Activated CD4-positive, alpha-beta T cell treated with anti-CD3 and anti-CD28 coated beads, Interleukin-2, amount 10 ng/mL, durations not matched to agents 7 days and 5 days (primary cell): ENCODE measurements around the gene RAB20. TPM values are rescaled to one million over a fixed set of nuclear protein-coding genes. Genes with fewer than 3 reads are reported as not detected.
"Not testable (repeated sequence)": the region's sequence is repeated elsewhere in the genome, so short reads cannot be mapped to it uniquely, and the experiment has no call there.

Experiments
- CTCF ChIA-PET: fragments of 350-600 bp; sonication (Branson Sonifier 250); formaldehyde crosslinking; loops from one replicate; lab custom pipeline; 2021; ENCODE audit warnings: antibody characterized with exemption; lab: Charles Lee
- POLR2A ChIA-PET: fragments of 350-600 bp; sonication (Branson Sonifier 250); formaldehyde crosslinking; loops from one replicate; lab custom pipeline; 2021; ENCODE audit warnings: antibody characterized with exemption; lab: Charles Lee
- DNase-seq: peaks from one replicate; pipeline ENCODE4 v3.0.0-alpha.2; 2020
- H3K27ac Mint-ChIP-seq: one replicate; pipeline ENCODE4 v1.8.0; 2021; ENCODE audit warnings: mild to moderate bottlenecking, moderate library complexity, mixed read lengths
- H3K27me3 Mint-ChIP-seq: one replicate; pipeline ENCODE4 v1.8.0; 2021; ENCODE audit warnings: mixed read lengths
- H3K36me3 Mint-ChIP-seq: one replicate; pipeline ENCODE4 v1.8.0; 2021; ENCODE audit warnings: low read depth, mixed read lengths
- H3K4me1 Mint-ChIP-seq: one replicate; pipeline ENCODE4 v1.8.0; 2021; ENCODE audit warnings: mixed read lengths
- H3K4me3 Mint-ChIP-seq: one replicate; pipeline ENCODE4 v1.8.0; 2021; ENCODE audit warnings: mild to moderate bottlenecking, moderate library complexity, mixed read lengths
- H3K9me3 Mint-ChIP-seq: one replicate; pipeline ENCODE4 v1.8.0; 2021; ENCODE audit warnings: mixed read lengths
- total RNA-seq, 2 experiments: library from RNA; stranded (reverse); gene quantifications; one replicate each; pipeline ENCODE4 v1.2.3, GENCODE V29; 2021

RAB20 gene
- total RNA-seq, 2 experiments from 2014 or later: 3.2 to 4.1 TPM

DNA sequence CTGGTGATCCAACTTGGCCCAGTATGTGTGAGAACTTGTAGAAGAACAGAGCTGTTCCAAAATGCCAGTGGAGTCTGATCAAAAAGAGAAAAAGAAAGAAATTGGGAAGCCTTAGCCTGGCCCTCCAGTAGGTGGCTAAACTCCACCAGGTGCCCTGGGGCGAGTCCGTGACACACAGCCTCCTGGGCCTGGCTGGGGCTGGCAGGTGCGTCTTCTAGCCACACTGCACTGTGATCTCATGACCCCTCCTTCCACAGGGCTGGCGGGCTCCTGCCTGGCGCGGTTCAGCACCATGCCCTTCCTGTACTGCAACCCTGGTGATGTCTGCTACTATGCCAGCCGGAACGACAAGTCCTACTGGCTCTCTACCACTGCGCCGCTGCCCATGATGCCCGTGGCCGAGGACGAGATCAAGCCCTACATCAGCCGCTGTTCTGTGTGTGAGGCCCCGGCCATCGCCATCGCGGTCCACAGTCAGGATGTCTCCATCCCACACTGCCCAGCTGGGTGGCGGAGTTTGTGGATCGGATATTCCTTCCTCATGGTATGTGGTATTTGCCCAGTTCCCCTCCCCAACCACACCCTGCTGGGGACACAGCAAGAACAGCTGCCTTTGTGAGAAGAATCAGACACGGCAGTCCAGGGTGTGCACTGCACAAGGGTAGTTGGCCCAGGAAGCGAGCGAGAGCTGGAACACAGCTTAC, 53.7 kb downstream of the RAB20 start:
- Mint-ChIP-seq H3K27ac (no peak overlapping the region), H3K4me3 (no peak overlapping the region), H3K36me3 (no peaks in the 10 kb centered on the region), H3K9me3 (no peaks in the 10 kb centered on the region), H3K4me1 (no peaks in the 10 kb centered on the region), H3K27me3 (peaks cover 5% of the 10 kb centered on the region)
- no peak for DNase-seq
- ChIA-PET POLR2A (no interaction called here), CTCF (no interaction called here)

DNA sequence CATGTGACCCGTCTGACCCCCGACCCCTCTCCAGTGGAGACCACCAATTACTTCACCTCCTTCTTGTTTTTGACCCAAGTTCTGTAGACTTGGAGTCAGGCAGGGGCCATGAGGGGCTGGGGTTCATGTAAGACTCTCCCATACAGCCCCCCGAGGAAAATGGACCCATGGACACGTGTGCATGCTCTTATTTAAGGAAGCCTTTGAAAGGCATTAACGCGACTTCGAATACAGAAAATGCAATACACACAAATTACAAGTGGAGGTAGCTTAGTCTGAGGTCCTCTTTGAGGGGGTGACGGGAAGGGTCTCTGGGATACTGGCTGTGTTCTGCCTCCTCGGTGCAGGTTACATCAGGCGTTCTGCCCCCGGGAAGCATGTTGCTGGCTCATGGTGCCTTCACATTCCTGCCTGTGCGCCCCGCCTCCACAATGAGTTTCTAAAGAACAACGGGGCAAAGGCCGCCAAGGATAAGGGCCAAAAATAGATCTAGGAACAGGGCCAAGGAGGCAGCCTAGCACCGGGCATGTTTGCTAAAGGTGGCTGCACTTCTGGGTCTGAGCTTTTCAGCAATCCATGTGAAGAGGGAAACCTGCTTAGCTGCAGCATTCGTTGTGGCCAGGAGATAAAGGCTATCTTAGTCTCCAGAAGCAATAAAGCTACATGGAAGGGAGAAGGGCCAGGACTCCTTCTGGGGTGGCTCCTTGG, 54.5 kb downstream of the RAB20 start:
- Mint-ChIP-seq H3K36me3 (no peaks in the 10 kb centered on the region), H3K27ac (no peak overlapping the region), H3K4me3 (no peak overlapping the region), H3K27me3 (peaks cover 5% of the 10 kb centered on the region), H3K4me1 (no peaks in the 10 kb centered on the region), H3K9me3 (no peaks in the 10 kb centered on the region)
- DNase-seq: no peak
- ChIA-PET CTCF (no interaction called here), POLR2A (no interaction called here)

DNA sequence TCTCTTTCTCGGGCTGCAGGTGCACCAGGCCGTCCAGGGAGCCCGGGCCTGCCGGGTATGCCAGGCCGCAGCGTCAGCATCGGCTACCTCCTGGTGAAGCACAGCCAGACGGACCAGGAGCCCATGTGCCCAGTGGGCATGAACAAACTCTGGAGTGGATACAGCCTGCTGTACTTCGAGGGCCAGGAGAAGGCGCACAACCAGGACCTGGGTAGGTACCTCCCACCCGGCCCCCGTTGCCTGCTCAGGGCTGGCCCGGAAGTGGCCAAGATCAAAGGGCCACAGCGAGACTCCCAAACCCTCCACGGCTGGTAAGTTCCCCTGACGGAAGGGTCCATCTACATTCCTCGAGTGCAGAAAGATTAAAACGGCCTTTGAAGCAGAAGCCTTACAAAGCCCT, 55.1 kb downstream of the RAB20 start:
- DNase-seq: no peak
- no peaks in the 10 kb centered on the region for H3K4me1 Mint-ChIP-seq
- H3K36me3 Mint-ChIP-seq: no peaks in the 10 kb centered on the region
- POLR2A ChIA-PET: no interaction called here
- H3K27ac Mint-ChIP-seq: no peak overlapping the region
- CTCF ChIA-PET: no interaction called here
- H3K27me3 Mint-ChIP-seq: peaks cover 5% of the 10 kb centered on the region
- no peak overlapping the region for H3K4me3 Mint-ChIP-seq
- H3K9me3 Mint-ChIP-seq: no peaks in the 10 kb centered on the region

DNA sequence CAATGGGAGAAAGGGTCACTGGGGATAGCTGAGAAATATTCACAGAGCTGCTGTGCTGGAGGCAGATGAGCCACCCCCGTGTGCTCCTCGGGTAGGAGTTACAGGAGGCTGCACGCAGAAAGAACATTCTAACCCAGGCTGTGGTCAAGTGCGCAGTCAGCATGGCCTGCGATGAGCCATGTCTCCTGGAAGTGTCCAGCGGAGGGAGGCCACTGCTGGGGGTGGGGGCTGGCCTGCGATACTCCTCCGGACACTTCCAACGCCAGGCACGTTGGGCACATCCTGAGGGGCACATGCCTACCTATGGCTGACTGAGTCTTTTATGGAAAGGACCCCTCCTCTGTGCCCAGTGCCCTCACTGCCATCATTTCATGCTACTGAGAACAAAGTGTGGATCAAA, 55.9 kb downstream of the RAB20 start:
- H3K27me3 Mint-ChIP-seq: peaks cover 8% of the 10 kb centered on the region
- no peaks in the 10 kb centered on the region for H3K9me3 Mint-ChIP-seq
- H3K4me1 Mint-ChIP-seq: no peaks in the 10 kb centered on the region
- CTCF ChIA-PET: no interaction called here
- H3K27ac Mint-ChIP-seq: no peak overlapping the region
- POLR2A ChIA-PET: no interaction called here
- DNase-seq: no peak
- H3K36me3 Mint-ChIP-seq: no peaks in the 10 kb centered on the region
- H3K4me3 Mint-ChIP-seq: no peak overlapping the region

DNA sequence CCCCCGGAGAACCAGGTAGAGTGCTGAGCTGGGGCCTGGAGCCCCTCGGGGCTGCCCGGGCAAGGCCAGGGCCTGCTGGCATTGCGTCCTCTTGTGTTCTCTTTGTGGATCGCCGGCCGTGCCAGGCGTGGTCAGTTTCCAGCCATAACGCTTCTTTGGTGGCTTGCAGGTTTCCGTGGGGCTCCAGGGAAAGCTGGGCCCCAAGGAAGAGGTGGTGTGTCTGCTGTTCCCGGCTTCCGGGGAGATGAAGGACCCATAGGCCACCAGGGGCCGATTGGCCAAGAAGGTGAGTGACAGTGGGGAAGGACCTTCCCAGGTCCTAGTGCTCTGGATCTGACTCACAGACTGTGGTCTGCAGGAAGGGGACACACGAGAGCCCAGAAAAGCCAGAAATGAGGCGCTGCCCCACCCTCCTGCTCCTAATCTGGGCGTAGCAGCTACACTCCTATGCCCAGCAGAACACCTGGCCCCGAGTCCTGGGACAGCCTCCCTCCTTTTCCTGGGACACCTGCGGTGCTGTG, 57.5 kb downstream of the RAB20 start:
- ChIA-PET CTCF (interaction anchor here (0.6 to 1.4 kb wide), 2 partner anchors 11 to 1091 kb away, joined by 3 read pairs; no protein-coding TSS in a partner anchor), POLR2A (no interaction called here)
- DNase-seq: no peak
- peaks cover 7% of the 10 kb centered on the region for H3K27me3 Mint-ChIP-seq
- no peak overlapping the region for H3K27ac Mint-ChIP-seq
- no peaks in the 10 kb centered on the region for H3K9me3 Mint-ChIP-seq
- no peaks in the 10 kb centered on the region for H3K36me3 Mint-ChIP-seq
- no peaks in the 10 kb centered on the region for H3K4me1 Mint-ChIP-seq
- H3K4me3 Mint-ChIP-seq: no peak overlapping the region

DNA sequence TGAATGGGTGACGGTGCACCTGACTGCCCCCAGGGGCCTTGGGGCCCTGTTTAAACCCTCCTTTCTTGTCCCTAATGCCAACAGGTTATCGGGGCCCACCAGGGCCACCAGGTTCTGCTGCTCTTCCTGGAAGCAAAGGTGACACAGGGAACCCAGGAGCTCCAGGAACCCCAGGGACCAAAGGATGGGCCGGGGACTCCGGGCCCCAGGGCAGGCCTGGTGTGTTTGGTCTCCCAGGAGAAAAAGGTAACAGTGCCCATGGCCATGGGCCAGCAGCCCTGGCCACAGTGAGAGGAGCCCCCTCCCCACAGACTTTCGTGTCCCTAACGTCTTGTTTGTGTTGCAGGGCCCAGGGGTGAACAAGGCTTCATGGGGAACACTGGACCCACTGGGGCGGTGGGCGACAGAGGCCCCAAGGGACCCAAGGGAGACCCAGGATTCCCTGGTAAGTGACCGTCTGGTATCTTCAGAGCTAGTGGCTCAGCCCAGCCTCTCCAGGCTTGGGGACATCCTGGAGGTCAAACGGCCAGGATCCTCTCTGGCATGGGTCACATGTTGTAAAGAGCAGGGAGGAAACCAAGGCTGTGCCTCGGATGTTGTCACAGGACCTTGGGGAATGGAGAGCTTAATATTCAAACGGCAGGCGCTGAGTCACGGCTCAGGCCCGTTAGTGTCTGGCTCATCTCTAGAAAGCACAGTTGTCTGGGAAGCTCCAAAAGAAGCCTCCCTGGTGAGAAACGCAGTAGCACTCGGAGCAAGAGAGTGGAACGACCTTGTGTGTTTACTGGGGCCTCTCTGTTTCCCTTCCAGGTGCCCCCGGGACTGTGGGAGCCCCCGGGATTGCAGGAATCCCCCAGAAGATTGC, 58.3 kb downstream of the RAB20 start:
- Mint-ChIP-seq H3K9me3 (no peaks in the 10 kb centered on the region), H3K36me3 (no peaks in the 10 kb centered on the region), H3K27ac (no peak overlapping the region), H3K4me1 (no peaks in the 10 kb centered on the region), H3K27me3 (peaks cover 5% of the 10 kb centered on the region), H3K4me3 (no peak overlapping the region)
- ChIA-PET POLR2A (interaction anchor here (0.6 kb wide), 1 partner anchor 29 kb away, joined by 3 read pairs; no protein-coding TSS in a partner anchor), CTCF (no interaction called here)
- DNase-seq: no peak

DNA sequence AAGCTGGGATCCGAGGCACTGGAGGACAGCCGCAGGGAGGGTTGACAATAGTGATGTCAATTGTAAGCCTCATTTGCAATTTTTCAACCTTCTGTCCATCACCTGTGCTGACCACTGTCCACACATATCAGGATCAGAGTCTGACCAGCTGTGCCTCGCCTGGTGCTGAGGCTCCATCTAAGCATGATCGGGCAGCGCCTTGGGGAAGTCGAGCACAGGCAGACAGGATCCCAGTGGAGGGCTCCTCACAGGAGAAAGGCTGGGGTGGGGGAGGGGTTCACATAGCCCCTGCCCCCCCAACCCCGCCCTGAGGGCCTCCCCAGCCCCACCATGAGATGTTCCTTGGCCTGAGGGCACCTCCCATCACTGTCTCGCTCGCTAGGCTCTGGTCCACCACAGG, 60.3 kb downstream of the RAB20 start:
- CTCF ChIA-PET: no interaction called here
- Mint-ChIP-seq H3K4me1 (no peaks in the 10 kb centered on the region), H3K4me3 (no peak overlapping the region), H3K27ac (no peak overlapping the region), H3K27me3 (peaks cover 5% of the 10 kb centered on the region), H3K9me3 (no peaks in the 10 kb centered on the region), H3K36me3 (no peaks in the 10 kb centered on the region)
- DNase-seq: no peak
- POLR2A ChIA-PET: no interaction called here

DNA sequence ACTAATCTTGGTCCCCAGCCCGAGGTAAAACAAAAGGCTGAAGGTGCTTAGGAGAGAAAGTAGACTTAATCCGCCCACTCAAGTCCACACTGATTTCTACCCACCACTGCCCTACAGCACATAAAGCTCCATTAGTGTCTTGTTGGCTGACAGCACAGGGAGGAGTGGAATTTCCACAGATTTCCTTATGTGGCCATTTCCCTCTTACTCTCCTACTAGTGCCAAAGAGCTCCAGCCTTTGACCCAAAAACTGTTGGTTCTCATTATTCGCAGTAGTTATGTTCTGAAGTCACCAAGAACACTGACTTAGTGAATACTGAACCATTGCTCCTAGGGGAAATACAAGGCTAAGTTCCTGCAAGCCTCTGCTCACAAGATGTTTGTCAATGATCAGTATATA, 61.2 kb downstream of the RAB20 start:
- ChIA-PET POLR2A (no interaction called here), CTCF (no interaction called here)
- Mint-ChIP-seq H3K9me3 (no peaks in the 10 kb centered on the region), H3K4me3 (no peak overlapping the region), H3K36me3 (no peaks in the 10 kb centered on the region), H3K4me1 (no peaks in the 10 kb centered on the region), H3K27ac (no peak overlapping the region), H3K27me3 (peaks cover 5% of the 10 kb centered on the region)
- no peak for DNase-seq

DNA sequence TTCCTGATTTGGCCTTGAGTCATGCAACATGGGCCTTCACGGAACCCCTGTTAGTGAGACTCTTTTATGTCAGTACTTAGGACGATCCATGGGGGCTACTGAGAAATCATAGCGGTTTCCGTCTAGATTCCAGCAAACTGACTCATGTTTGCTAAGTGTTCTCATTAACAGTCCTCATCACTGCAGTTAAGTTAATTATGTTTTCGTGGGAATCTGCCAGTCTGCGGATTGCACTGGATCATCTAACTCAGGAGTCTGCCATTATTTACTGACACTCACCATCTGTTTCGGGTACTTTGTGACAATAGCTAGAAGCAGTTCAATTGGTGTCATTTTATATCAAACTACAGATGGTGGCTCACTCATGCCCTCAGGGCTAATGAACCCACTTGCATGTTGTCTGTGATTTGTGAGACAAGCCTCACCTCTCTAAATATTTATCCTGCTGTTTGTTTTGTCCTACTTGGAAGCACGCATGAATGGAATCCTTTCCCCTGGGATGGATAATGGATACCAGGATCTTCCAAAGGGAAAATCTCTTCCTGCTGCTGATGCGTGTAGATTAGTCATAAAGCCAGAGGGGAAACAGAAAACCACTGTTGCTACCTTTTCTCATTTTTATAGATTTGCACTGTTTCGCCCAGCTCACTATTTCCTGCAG, 61.8 kb downstream of the RAB20 start:
- H3K27ac Mint-ChIP-seq: no peak overlapping the region
- no peaks in the 10 kb centered on the region for H3K36me3 Mint-ChIP-seq
- no peaks in the 10 kb centered on the region for H3K9me3 Mint-ChIP-seq
- ChIA-PET CTCF (no interaction called here), POLR2A (no interaction called here)
- no peak overlapping the region for H3K4me3 Mint-ChIP-seq
- DNase-seq: no peak
- peaks cover 5% of the 10 kb centered on the region for H3K27me3 Mint-ChIP-seq
- no peaks in the 10 kb centered on the region for H3K4me1 Mint-ChIP-seq

DNA sequence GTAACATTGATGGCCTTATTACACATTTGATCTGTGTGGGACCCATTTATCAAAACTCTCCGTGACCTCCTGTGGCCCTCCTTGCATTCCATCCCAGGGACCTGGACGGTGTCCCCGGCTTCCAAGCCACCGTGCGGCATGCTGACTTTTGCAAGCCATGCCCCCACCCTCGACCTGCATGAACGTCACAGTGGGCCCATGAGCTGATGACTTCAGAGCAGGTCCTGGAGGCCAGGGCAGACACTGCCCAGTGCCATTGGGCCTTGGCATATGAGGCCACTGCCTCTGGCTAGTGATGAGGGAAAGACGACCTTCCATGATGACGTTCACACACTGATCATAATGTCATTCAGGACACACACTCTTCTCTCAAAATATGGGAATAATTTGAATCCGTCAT, 62.8 kb downstream of the RAB20 start:
- ChIA-PET CTCF (interaction anchor here (0.7 kb wide), 1 partner anchor 43 kb away, joined by 3 read pairs; no protein-coding TSS in a partner anchor), POLR2A (no interaction called here)
- H3K4me3 Mint-ChIP-seq: no peak overlapping the region
- H3K9me3 Mint-ChIP-seq: no peaks in the 10 kb centered on the region
- no peak overlapping the region for H3K27ac Mint-ChIP-seq
- no peak for DNase-seq
- no peaks in the 10 kb centered on the region for H3K36me3 Mint-ChIP-seq
- H3K4me1 Mint-ChIP-seq: no peaks in the 10 kb centered on the region
- H3K27me3 Mint-ChIP-seq: peaks cover 5% of the 10 kb centered on the region

DNA sequence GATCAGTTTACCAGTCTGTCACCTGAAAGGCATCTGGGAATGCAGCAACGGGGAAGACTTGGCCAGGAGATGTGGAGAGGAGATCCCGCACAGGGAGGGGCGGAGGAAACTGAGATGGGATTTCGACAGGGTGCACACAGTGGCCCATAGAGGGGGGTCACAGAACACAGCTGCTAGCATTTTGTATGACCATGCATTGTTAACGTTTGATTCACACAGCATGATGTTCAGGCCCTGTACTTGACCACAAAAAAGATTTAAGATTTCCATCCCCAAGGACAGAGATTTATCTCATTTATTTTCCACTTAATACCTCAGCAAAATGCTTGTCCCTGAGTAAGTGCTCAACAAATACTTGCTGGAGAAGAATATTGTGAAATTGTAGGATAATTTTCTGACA, 63.2 kb downstream of the RAB20 start:
- CTCF ChIA-PET: interaction anchor here (0.7 kb wide), 1 partner anchor 42 kb away, joined by 3 read pairs; no protein-coding TSS in a partner anchor
- Mint-ChIP-seq H3K27me3 (peaks cover 5% of the 10 kb centered on the region), H3K4me1 (no peaks in the 10 kb centered on the region), H3K9me3 (no peaks in the 10 kb centered on the region), H3K4me3 (no peak overlapping the region), H3K27ac (no peak overlapping the region), H3K36me3 (no peaks in the 10 kb centered on the region)
- POLR2A ChIA-PET: no interaction called here
- DNase-seq: no peak

DNA sequence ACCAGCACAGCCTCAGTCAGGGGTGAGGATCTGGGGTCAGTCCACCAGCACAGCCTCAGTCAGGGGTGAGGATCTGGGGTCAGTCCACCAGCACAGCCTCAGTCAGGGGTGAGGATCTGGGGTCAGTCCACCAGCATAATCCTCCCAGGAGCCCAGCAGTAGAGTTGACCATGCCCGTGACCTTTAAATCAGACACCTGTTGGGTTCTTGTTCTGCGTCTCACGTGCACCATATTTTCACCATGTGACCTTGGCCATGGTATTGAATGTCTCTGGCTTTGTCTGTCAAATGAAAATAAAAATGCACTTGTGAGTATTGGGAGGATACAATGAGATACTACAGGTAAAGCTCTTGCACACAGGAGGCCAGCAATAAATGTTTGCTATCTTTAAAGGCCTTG, 63.6 kb downstream of the RAB20 start:
- H3K27me3 Mint-ChIP-seq, CTCF ChIA-PET, H3K4me1 Mint-ChIP-seq, H3K4me3 Mint-ChIP-seq, DNase-seq, H3K9me3 Mint-ChIP-seq, H3K36me3 Mint-ChIP-seq, H3K27ac Mint-ChIP-seq, POLR2A ChIA-PET: not testable (repeated sequence)
